ENCODE results near the gene RNU1-4. TPM values are rescaled to one million over a fixed set of nuclear protein-coding genes. Genes with fewer than 3 reads are reported as not detected.
"Not testable (repeated sequence)": the region's sequence is repeated elsewhere in the genome, so short reads cannot be mapped to it uniquely, and the experiment has no call there.

The RNU1-4 gene
- total RNA-seq, 2 experiments from 2014 or later = 1,390 to 1,409 TPM

- CTCF ChIA-PET = interaction anchor here (1.1 kb wide), 1 partner anchor 16 kb away, joined by 4 read pairs; no protein-coding TSS in a partner anchor
Observed at GRCh38 chr1:16724718-16725438, 15.4 kb upstream of the RNU1-4 start.

GRCh38 chr1:16725439-16726245 lies 14.7 kb upstream of the RNU1-4 start:
- H3K36me3 Mint-ChIP-seq; H3K9me3 Mint-ChIP-seq; DNase-seq; H3K4me1 Mint-ChIP-seq (ENCODE audit: low read depth); H3K27ac Mint-ChIP-seq; POLR2A ChIA-PET; H3K4me3 Mint-ChIP-seq; H3K27me3 Mint-ChIP-seq: not testable (repeated sequence)
- CTCF ChIA-PET = interaction anchor here (1.1 to 2.3 kb wide), 3 partner anchors 16 to 105 kb away, joined by 3 to 10 read pairs (median 4); no protein-coding TSS in a partner anchor
- intact Hi-C loops (cut with micrococcal nuclease) = loop anchor here (10.0 kb wide), 1 partner anchor 179 kb away; no protein-coding TSS in a partner anchor

More at GRCh38 chr1:16724718-16725438, 15.4 kb upstream of the RNU1-4 start:
- H3K4me3 Mint-ChIP-seq = no peak overlapping the region
- no peak for DNase-seq
- no peaks in the 10 kb centered on the region for H3K36me3 Mint-ChIP-seq
- POLR2A ChIA-PET = no interaction called here
- intact Hi-C loops (cut with micrococcal nuclease) = loop anchor here (10.0 kb wide), 1 partner anchor 180 kb away; no protein-coding TSS in a partner anchor
- peaks cover 7% of the 10 kb centered on the region for H3K27me3 Mint-ChIP-seq
- H3K9me3 Mint-ChIP-seq = no peaks in the 10 kb centered on the region
- H3K4me1 Mint-ChIP-seq (ENCODE audit: low read depth) = peaks cover 2% of the 10 kb centered on the region
- no peak overlapping the region for H3K27ac Mint-ChIP-seq

- no peak overlapping the region for H3K4me3 Mint-ChIP-seq
- intact Hi-C loops (cut with micrococcal nuclease) = loop anchor here (10.0 kb wide), 1 partner anchor 177 kb away; no protein-coding TSS in a partner anchor
- H3K9me3 Mint-ChIP-seq = no peaks in the 10 kb centered on the region
- H3K36me3 Mint-ChIP-seq = no peaks in the 10 kb centered on the region
- peak; percentile 88 for DNase-seq
- peaks cover 2% of the 10 kb centered on the region for H3K27me3 Mint-ChIP-seq
- CTCF ChIA-PET = interaction anchor here (1.2 to 2.3 kb wide), 4 partner anchors 18 to 107 kb away, joined by 3 to 10 read pairs (median 4); no protein-coding TSS in a partner anchor
- POLR2A ChIA-PET = interaction anchor here (1.5 to 1.6 kb wide), 3 partner anchors 26 to 177 kb away, joined by 4 to 9 read pairs (median 4); no protein-coding TSS in a partner anchor
- H3K4me1 Mint-ChIP-seq (ENCODE audit: low read depth) = peaks cover 2% of the 10 kb centered on the region
- no peak overlapping the region for H3K27ac Mint-ChIP-seq
Observed at GRCh38 chr1:16727190-16728111, 12.9 kb upstream of the RNU1-4 start.

GRCh38 chr1:16728243-16728949 lies 11.9 kb upstream of the RNU1-4 start:
- intact Hi-C loops (cut with micrococcal nuclease) = loop anchor here (10.0 kb wide), 1 partner anchor 176 kb away; no protein-coding TSS in a partner anchor
- not testable (repeated sequence) for H3K9me3 Mint-ChIP-seq; H3K4me3 Mint-ChIP-seq; H3K27ac Mint-ChIP-seq; H3K4me1 Mint-ChIP-seq (ENCODE audit: low read depth); H3K27me3 Mint-ChIP-seq; H3K36me3 Mint-ChIP-seq
- peak; percentile 20 for DNase-seq
- CTCF ChIA-PET = interaction anchor here (2.3 kb wide), 1 partner anchor 21 kb away, joined by 10 read pairs; no protein-coding TSS in a partner anchor
- POLR2A ChIA-PET = interaction anchor here (1.6 kb wide), 1 partner anchor 51 kb away, joined by 4 read pairs; no protein-coding TSS in a partner anchor

- H3K36me3 Mint-ChIP-seq; H3K4me1 Mint-ChIP-seq (ENCODE audit: low read depth); H3K27me3 Mint-ChIP-seq; CTCF ChIA-PET; H3K27ac Mint-ChIP-seq; DNase-seq; H3K4me3 Mint-ChIP-seq; H3K9me3 Mint-ChIP-seq; POLR2A ChIA-PET; intact Hi-C loops (cut with micrococcal nuclease): not testable (repeated sequence)
Observed at GRCh38 chr1:16732254-16732896, 7.9 kb upstream of the RNU1-4 start.

GRCh38 chr1:16741230-16741629 lies 914 bp downstream of the RNU1-4 start:
- POLR2A ChIA-PET; H3K27me3 Mint-ChIP-seq; H3K4me1 Mint-ChIP-seq (ENCODE audit: low read depth); H3K9me3 Mint-ChIP-seq; DNase-seq; intact Hi-C loops (cut with micrococcal nuclease); H3K36me3 Mint-ChIP-seq; H3K4me3 Mint-ChIP-seq; CTCF ChIA-PET; H3K27ac Mint-ChIP-seq: not testable (repeated sequence)

- POLR2A ChIA-PET = not testable (repeated sequence)
Observed at GRCh38 chr1:16747660-16748059, 7.3 kb downstream of the RNU1-4 start.

GRCh38 chr1:16748710-16749109 lies 8.4 kb downstream of the RNU1-4 start:
- H3K4me1 Mint-ChIP-seq (ENCODE audit: low read depth); H3K36me3 Mint-ChIP-seq; CTCF ChIA-PET; intact Hi-C loops (cut with micrococcal nuclease); POLR2A ChIA-PET; H3K4me3 Mint-ChIP-seq; DNase-seq; H3K9me3 Mint-ChIP-seq; H3K27me3 Mint-ChIP-seq; H3K27ac Mint-ChIP-seq: not testable (repeated sequence)

More at GRCh38 chr1:16747660-16748059, 7.3 kb downstream of the RNU1-4 start:
- H3K27me3 Mint-ChIP-seq; H3K4me3 Mint-ChIP-seq; H3K9me3 Mint-ChIP-seq; CTCF ChIA-PET; H3K36me3 Mint-ChIP-seq; H3K27ac Mint-ChIP-seq; intact Hi-C loops (cut with micrococcal nuclease); DNase-seq; H3K4me1 Mint-ChIP-seq (ENCODE audit: low read depth): not testable (repeated sequence)

GRCh38 chr1:16749910-16750888 lies 9.9 kb downstream of the RNU1-4 start:
- H3K36me3 Mint-ChIP-seq; H3K4me3 Mint-ChIP-seq; H3K27me3 Mint-ChIP-seq; H3K27ac Mint-ChIP-seq; H3K9me3 Mint-ChIP-seq; H3K4me1 Mint-ChIP-seq (ENCODE audit: low read depth); CTCF ChIA-PET; POLR2A ChIA-PET; intact Hi-C loops (cut with micrococcal nuclease); DNase-seq: not testable (repeated sequence)

GRCh38 chr1:16752770-16753169 lies 12.5 kb downstream of the RNU1-4 start:
- intact Hi-C loops (cut with micrococcal nuclease); H3K27me3 Mint-ChIP-seq; H3K4me3 Mint-ChIP-seq; H3K9me3 Mint-ChIP-seq; POLR2A ChIA-PET; H3K36me3 Mint-ChIP-seq; H3K27ac Mint-ChIP-seq; DNase-seq; H3K4me1 Mint-ChIP-seq (ENCODE audit: low read depth); CTCF ChIA-PET: not testable (repeated sequence)

Measured in activated CD4-positive, alpha-beta memory T cell treated with anti-CD3 and anti-CD28 coated beads for 36 hours (primary cell).